NOMO-1 (cell line): ENCODE data around the gene IL17REL.

Experiments
- DNase-seq, 2 experiments: peaks; one replicate each; lab custom pipeline; 2025; ENCODE audit not compliant: unreplicated experiment in 2 of 2; lab: John Stamatoyannopoulos, UW

IL17REL gene

DNA sequence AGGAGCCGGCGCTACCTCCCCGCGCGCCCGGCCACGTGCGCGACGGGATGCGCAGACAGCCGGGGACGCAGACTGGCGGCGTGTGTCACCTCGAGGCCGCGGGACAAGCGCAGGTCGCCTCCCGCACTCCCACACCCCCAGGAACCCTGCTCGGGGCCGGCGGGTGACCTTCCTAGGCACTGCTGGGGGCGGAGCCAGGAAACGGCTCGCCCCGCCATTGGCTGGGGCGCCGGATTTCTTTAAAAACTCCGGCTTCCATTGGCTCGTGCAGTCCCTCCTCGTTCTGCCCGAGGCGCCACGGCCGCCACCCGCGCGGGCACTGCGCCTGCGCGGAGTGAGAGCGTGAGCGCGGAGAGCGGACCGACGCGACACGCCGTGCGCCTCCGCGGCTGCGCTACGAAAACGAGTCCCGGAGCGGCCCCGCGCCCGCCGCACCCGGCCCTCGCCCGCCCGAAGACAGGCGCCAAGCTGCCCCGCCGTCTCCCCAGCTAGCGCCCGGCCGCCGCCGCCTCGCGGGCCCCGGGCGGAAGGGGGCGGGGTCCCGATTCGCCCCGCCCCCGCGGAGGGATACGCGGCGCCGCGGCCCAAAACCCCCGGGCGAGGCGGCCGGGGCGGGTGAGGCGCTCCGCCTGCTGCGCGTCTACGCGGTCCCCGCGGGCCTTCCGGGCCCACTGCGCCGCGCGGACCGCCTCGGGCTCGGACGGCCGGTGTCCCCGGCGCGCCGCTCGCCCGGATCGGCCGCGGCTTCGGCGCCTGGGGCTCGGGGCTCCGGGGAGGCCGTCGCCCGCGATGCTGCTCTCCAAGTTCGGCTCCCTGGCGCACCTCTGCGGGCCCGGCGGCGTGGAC is 52.2 kb downstream of the IL17REL start, which contains the start of gene PIM3:
TSS of gene PIM3 (plus strand) at position 614 of the 846 bp plus-strand sequence. CDS start at position 790, 176 bp downstream.
- DNase-seq = peak; percentile 96

DNA sequence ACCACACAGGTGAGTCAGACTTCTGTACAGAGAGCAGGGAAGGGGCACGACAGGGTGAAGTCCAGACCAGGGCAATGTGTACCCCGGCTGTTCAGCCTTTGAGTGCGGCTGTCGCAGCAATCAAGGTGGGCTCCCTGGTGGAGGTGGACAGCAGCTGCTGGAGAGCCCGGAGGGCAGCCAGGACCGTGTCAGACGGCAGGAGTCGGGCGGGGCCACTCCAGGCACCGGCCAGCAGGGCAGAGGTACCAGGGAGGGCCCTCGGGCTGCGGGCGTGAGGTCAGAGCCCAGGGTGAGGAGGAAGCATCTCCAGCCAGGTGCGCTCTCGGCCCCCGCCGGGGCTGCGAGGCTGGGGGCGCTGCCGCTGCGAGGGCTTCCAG is 52.8 kb downstream of the IL17REL start:
- DNase-seq = peak in 1 of 2 experiments; percentile 33

DNA sequence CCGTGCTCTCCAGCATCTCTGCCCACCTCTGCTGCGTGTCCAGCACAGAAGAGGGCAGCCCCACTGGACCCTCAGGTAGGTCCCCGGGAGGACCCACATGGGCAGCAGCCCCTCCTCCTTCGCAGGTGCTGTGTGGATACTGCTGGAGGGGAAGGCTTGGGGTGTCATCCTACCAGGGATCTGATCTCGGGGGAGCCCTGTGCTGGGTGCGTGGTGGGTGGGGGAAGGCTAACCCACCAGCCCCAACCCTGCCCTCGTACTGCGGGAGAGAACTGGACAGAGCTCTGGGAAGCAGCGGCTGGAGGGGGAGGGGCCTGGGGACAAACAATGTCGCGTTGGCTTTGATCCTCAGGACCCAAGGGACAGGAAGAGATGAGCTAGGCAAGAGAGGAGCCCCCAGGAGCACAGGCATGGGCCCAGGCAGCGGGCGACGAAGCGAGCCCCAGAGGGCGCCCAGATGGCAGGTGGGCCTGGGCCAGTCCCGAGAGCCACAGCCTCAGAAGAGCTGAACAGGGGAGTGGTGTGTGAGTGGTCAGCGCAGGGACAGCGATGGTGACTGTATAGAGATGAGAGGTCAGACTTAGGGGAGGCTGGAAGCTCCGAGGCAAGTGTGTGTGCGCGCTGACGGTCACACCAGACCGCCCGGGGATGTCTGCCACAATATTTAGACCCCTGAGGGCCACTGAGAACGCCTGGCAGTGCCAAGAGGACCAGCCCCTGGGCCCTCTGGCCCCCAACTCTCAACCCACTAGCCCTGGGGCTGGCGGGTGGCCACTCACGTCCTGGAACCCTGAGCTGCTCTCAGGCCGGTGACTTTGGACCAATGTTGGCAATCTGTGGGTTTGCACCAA is 53.4 kb downstream of the IL17REL start:
- DNase-seq = no peak

DNA sequence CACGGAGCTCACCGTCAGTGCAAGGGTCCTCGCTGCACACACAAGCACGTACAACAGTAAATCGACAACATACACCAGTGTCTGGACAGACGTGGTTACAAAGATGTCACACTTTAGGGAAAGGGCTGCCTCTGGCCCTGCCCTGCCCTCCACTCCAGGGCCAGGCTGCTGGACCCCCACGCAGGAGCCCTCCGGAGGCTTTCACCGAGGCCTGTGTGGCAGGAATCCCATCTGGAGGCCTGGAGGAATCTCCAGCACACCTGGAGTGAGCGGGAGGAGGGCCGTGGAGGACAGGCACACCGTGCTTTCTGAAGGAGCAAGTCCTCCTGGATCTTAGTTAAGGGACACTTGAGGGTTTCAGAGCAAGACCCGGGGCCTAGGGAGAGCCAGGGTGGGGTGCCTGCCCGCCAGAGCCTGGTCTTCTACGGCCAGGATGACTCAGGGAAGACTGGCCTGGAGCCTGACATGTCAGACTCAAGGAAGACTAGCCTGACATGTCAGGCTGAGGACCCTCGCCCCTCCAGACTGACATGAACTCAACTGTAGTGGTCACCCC is 54.1 kb downstream of the IL17REL start:
- DNase-seq = no peak

DNA sequence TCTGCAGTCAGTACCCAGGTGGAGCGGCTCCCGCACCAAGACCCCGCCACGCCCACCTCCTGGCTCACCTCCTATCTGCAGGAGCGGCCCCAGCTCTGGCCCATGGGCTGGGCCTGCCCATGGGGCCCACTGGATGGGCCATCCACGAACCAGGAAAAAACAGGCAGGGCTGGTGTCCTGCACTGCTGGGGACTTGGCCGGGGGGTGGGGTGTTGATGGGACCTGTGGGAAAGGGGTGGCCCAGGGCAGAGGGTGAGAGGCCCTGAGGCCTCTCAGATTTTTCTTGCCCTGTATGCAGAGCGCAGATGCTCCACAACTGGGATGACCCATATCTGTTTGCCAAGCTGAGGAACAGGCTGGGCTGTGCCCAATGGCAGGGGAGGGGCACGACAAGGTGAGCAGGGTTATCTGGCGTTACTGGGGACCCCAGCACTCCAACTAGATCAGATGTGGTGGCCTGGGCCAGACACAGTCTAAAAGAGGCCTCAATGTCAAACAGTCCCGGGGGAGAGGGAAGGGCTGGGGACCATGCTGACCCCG is 54.7 kb downstream of the IL17REL start:
- DNase-seq = no peak

DNA sequence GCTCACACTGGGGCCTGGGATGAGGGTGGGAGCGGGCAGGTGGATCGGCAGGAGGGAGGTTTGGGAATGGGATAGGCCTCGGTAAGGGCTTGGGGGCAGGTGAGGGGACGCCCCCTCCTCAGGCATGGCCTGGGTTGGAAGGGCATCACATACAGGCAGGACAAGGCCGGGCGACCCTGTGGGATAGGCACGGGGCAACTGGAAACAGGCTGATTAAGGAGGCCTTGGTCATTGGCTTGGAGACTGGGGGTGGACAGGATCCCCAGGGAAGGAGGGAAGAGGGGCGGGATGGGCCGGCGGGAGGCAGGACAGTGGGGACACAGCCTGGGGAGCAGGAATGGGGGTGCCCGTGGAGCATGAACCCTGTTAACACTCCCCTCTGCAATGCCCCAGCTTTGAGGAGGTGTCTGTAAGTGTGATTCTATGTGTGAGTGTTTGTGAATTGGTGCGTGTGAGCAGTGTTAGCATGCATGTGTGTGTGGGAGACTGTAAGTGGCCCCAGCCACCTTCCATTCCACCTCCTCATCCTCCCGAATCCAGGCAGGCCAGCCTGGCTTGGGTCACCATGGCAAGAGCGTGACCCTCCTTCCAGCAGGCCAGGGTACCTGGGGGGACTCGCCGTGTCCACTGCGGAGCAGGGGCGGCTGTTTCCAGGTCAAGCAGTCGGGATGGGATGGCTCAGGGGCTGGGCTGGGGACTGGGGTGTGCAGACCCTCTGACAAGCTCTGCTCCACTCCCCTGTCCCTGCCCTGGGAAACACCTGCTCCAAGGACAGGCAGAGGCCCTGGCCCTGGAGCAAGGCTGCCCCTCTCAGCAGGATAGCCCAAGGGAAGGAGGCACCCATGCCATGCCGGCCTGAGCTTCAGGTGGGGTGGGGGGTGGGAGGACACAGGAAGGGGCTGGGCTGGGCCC is 55.4 kb downstream of the IL17REL start:
- DNase-seq = no peak

DNA sequence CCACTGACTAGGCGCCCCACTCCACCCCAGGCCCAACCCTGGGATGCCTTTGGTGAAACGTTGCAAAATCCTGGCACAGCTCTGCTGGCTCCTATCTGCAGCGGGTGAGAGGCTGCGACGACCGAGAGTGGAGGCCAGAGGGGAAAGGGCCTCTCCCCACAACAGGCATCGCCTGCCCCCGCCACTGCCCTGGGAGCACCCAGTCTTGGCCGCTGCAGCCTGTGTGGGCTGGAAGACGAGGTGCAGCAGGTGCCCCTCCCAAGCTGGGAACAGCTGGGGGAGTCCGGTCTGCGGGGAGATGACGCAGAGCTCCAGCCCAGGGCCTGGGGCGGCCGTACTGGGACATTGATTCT is 56.2 kb downstream of the IL17REL start:
- DNase-seq = no peak

DNA sequence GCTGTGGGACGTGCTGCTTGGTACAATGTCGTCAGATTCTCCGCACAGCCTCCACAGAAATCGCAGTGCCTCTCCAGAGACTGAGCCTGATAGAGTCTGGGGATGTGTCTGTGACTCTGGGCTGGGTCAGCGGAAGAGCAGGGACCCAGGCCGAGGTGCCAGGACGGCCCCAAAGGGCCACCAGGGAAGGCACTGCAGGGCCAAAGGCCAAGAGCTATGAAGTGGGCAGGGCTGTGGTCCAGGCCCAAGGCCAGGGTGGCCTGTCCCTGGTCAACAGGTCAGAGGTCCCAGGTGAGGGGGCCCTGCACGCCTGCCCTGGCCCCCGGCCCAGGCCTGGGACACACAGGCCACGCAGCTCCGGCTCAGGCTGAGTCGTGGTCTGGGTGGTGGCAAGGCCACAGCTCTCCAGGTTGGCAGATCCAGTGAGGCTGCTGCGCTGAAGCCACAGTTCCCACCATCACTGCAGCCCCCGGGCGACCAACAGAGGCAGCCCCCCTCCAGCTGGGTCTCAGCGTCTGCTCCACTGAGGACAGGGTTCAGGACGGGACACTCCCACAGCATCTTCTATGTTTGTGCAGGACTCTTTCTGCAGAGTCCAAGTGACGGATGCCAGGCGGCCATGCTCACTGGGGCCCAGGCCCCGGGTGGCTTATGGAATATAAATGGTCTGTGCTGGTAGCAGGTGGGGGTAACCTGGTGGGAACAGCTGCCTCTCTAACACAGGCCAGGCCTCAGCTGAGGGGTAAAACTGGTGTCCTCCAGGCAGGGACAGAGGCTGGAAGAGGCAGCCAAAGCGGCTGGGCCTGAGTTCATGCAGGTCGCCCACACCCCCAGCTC is 56.8 kb downstream of the IL17REL start:
- DNase-seq = no peak

DNA sequence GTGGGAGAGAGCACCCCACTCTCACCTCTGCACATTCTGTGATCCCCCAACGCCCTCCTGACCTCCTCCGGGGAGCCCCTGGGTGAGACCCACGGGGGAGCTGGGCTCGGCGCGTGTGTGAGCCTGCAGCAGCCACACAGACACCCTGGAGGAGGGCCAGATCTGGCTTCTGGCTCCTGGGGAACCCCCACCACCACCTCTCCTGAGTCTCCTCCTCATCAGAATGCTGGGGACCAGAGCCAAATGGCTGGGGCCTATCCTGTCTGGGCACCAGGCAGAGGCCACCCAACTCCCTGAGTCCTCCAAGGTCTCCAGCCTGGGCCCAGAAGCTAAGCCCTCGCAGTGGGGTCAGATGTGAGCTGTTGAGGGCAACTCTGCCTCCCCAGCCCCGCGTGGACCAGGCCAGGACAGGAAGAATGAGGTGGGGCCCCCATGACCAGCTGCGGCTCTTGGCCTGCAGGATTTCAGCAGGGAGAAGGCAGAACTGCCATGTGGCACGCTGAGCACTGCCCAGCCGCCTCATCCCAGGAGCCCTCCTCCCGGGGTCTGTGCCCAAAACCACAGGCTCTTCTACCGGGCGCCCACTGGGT is 57.5 kb downstream of the IL17REL start:
- no peak for DNase-seq

DNA sequence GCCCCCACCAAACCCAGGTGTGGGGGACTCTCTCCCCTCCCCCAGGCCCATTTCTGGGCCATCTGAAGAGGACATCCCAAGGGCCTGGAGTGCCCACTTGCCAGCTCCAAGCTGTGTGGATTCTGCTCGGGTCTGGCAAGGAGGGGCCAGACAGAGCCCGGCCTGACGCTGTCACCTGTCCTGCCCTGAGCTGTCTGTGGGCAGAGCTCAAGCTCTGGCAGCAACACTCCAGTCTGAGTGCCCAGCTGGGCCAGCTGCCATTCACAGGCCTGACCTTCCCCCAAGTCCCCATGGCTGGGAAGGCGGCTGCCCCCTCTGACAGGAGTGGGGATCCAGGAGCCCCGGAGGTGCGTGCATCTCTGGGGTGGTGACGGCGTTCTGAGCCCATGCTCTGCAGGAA is 58.2 kb downstream of the IL17REL start:
- DNase-seq = no peak

DNA sequence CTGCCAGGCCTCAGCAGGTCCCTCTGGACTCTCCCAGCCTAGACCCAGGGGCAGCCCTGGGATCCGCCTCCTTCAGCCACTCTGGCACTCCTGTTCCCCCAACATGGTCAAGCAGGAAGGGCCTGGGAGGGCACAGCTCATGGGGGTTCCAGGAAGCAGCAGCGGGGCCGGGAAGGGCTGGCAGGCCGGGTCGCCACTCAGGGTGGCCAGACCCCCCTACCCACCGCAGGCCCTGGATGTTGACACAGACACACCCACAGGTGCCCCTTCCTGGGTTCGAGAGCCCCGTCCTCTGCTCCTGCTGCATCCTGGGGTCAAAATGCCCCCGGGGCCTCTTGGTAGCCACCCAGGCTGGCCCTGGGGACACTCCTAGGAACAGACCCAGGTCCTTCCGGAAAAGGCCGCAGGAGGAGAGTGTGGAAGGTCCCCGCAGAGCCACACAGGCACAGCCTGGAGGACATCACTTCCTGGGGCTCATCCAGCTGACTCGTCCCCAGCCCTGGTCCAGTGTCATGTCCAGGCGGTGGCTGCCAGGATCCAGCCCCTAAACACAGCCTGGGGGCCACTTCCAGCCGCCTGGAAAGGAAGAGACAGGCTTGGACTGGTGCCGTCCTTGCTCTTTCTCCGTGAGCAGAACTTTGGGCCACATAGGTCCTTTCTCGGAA is 58.8 kb downstream of the IL17REL start:
- no peak for DNase-seq

DNA sequence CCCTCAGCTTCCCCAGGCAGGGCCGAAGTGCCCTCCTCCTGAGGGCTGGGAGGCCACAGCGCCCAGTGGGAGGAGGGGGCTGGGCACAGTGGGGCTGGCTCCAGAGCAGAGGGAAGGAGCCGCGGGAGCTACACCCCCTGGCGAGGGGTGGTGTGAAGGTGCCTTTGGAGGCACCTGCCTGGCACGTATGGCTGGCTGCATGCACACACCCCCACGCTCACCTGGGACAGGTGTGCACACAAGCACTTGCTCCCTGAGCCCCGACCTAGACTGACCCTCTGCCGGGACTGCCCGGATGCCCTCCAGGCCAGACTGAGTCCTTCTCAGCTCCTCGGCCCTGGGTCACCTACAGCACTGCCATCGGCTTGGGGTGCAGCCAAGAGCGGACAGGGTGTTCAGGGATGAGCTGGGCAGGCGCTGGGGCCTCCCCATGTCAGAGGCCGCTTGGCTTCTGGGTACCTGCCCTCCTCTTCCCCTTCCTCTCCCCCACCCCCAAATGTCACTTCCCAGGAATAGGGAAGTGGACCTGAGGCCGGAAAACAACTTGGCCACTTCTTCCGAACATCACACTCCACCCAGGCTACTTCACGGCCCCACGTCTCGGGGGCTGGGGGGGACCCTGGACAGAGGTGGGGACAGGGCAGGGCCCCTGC is 59.4 kb downstream of the IL17REL start:
- peak; percentile 9 to 32 for DNase-seq

DNA sequence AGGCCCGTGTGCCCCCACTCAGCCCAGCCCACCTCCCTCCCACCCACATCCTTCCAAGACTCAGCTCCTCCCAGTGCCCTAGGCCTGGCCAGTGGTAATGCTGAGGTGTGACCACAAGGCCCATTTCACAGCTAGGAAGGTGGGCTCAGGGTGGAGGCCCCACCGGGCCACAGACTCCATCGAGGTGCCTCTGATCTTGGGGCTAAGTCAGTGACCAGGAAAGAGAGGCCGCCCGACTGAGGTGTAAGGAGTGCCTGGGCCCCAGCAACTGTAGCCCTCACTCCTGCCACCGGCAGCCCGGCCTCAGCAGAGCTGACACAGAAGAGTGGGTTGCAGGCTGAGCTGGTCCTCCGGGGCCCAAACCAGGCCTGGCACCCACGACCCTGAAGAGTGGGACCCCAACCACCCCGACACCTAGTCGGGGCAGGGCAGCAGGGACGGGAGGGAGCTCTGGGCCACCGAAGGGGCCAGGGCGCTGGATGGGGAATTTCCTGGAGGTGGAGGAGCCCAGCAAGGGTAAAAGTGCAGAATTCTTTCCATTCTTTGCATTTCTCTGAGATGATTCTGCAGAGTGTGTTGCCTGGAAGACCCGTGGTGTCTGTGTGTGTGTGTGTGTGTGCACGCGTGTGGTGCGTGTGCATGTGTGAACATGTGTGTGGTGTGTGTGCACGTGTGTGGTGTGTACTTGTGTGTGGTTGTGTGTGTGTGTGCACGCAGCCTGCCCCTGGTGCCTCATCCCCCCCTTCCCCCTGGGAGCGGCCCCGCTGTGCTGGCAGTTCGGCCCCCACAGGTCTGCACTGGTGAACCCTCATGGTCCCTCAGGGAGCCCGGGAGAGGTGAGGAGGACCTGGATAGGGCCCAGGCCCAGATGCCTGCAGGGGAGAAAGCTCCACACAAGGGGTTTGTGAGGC is 60.3 kb downstream of the IL17REL start:
- DNase-seq = no peak

DNA sequence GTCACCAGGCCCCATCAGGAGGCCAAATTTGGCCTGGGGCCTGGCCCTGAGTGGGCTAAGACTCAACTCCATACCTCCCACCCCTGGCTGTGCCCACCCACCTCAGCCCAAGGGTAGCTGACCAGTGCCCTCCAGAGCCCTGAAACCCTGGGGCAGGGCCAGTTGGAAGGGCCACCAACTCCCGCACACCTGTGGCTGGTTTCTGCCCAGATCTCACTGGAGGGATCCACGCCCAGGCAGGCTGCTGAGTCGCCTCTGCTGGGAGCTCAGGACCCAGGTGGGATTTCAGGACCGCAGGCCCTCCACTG is 60.9 kb downstream of the IL17REL start:
- DNase-seq = no peak

DNA sequence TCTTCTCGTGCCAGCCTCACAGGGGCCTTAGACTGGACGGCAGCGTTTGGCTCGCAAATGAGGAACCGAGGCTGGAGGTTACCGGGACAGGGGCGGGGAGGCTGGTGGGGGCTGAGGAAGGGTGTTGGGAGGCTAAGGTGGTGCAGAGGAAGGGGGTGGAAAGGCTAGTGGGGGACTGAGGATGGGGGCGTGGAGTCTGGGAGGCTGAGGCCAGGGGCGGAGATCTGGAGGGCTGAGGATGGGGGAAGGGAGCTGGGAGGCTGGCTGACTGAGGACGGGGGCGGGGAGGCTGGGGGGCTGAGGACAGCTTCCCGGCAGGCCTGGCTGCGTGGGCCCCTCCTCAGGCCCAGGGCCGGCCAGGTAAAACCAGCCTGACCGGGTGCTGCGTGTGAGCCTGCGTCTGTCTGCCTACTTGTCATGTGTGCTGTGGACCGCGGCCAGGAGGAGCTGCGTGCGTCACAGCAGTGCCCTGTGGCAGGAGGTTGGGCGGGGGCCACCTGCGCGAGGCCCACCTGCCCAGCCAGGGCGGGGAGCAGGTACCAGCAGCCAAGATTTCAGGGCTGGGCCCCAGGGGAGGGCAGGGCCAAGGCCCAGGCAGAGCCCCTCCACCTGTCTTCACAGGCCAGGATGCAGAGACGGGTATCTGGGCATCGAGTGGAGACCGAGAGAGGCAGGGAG is 61.4 kb downstream of the IL17REL start:
- DNase-seq = peak; percentile 16 to 25

DNA sequence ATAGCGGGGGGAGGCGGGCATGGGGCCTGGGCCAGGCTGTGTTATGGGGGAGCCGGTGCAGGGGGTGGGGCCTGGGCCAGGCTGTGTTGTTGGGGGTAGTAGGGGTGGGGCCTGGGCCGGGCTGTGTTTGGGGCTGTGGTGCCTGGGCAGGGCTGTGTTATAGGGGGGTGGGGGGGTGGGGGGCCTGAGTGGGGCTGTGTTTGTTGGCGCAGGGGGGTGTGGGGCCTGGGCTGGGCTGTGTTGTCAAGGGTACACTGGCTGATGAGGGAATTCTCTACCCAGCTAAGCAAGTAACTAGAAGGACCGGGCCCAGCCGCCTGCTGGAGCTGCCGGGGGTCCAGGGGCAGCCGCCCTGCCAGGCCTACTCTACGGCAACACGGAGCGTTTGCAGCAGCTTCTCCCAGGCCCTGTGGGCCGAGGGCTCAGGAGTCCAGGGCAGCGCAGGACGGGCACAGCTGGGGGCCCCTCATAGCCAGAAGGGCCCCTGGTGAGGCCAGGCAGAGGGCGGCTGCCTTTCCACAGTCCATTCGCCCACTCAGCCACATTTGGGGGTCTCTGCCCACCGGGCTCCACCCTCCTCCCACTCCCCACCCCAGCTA is 62.1 kb downstream of the IL17REL start:
- no peak for DNase-seq
